Loucy (cell line): ENCODE data around the gene LRRC4B.

Experiments
- H2AFZ ChIP-seq: fragments of 200-600 bp; sonication (generic); 2 replicates; pipeline ENCODE4 v1.6.0; 2016; ENCODE audit warnings: antibody characterized with exemption, mild to moderate bottlenecking, low read length, moderate library complexity
- H3F3A ChIP-seq: fragments of 200-600 bp; 2 replicates; pipeline ENCODE4 v1.6.0; 2016; ENCODE audit warnings: antibody characterized with exemption, low read depth, mild to moderate bottlenecking
- H3K27me3 ChIP-seq: fragments of 200-600 bp; sonication (generic); 2 replicates; pipeline ENCODE4 v1.6.1; 2014; ENCODE audit warnings: low read length, mild to moderate bottlenecking; ENCODE audit not compliant: insufficient read depth, poor library complexity, severe bottlenecking
- H3K36me3 ChIP-seq: fragments of 200-600 bp; sonication (generic); 2 replicates; pipeline ENCODE4 v1.6.1; 2016; ENCODE audit warnings: low read length; ENCODE audit not compliant: insufficient read depth
- H3K4me1 ChIP-seq: fragments of 200-600 bp; sonication (generic); 2 replicates; pipeline ENCODE4 v1.5.1; 2014; ENCODE audit warnings: low read length, mild to moderate bottlenecking; ENCODE audit not compliant: insufficient read depth, poor library complexity, severe bottlenecking
- H3K4me2 ChIP-seq: fragments of 200-600 bp; sonication (generic); 2 replicates; pipeline ENCODE4 v1.6.0; 2014; ENCODE audit warnings: antibody characterized with exemption, low read length, low read depth, mild to moderate bottlenecking; ENCODE audit not compliant: poor library complexity, severe bottlenecking
- H3K4me3 ChIP-seq: fragments of 200-600 bp; sonication (generic); 2 replicates; pipeline ENCODE4 v1.5.1; 2014; ENCODE audit warnings: low read length, mild to moderate bottlenecking, mixed read lengths; ENCODE audit not compliant: poor library complexity, severe bottlenecking
- H3K79me2 ChIP-seq: fragments of 200-600 bp; sonication (generic); 2 replicates; pipeline ENCODE4 v1.6.1; 2014; ENCODE audit warnings: low read length; ENCODE audit not compliant: insufficient read depth
- H3K9ac ChIP-seq: fragments of 200-600 bp; sonication (generic); 2 replicates; pipeline ENCODE4 v1.6.0; 2014; ENCODE audit warnings: mild to moderate bottlenecking, low read depth, low read length, moderate library complexity; ENCODE audit not compliant: poor library complexity, severe bottlenecking
- H3K9me2 ChIP-seq: fragments of 200-600 bp; sonication (generic); replicated peaks from 2 replicates; pipeline ENCODE4 v1.6.1; 2016; ENCODE audit warnings: low read depth, low read length, mixed read lengths
- H3K9me3 ChIP-seq: fragments of 200-600 bp; sonication (generic); 2 replicates; pipeline ENCODE4 v1.6.1; 2014; ENCODE audit warnings: mild to moderate bottlenecking, antibody characterized with exemption, low read length, low read depth; ENCODE audit not compliant: insufficient read depth
- H4K20me1 ChIP-seq: fragments of 200-600 bp; sonication (generic); 2 replicates; pipeline ENCODE4 v1.6.0; 2014; ENCODE audit warnings: antibody characterized with exemption, low read length, mild to moderate bottlenecking; ENCODE audit not compliant: insufficient read depth, poor library complexity, severe bottlenecking
- EZH2phosphoT487 ChIP-seq: fragments of 200-600 bp; IDR thresholded peaks from 2 replicates; pipeline ENCODE4 v1.6.1; 2018; ENCODE audit warnings: antibody characterized with exemption, mild to moderate bottlenecking, moderate library complexity, borderline replicate concordance
- TF ChIP-seq, protein P1 (sequence below): fragments of 200-600 bp; sonication (generic); conservative IDR thresholded peaks from 2 replicates; pipeline ENCODE4 v1.5.1; 2014; ENCODE audit warnings: mild to moderate bottlenecking, antibody characterized with exemption, low read length

The LRRC4B gene

DNA sequence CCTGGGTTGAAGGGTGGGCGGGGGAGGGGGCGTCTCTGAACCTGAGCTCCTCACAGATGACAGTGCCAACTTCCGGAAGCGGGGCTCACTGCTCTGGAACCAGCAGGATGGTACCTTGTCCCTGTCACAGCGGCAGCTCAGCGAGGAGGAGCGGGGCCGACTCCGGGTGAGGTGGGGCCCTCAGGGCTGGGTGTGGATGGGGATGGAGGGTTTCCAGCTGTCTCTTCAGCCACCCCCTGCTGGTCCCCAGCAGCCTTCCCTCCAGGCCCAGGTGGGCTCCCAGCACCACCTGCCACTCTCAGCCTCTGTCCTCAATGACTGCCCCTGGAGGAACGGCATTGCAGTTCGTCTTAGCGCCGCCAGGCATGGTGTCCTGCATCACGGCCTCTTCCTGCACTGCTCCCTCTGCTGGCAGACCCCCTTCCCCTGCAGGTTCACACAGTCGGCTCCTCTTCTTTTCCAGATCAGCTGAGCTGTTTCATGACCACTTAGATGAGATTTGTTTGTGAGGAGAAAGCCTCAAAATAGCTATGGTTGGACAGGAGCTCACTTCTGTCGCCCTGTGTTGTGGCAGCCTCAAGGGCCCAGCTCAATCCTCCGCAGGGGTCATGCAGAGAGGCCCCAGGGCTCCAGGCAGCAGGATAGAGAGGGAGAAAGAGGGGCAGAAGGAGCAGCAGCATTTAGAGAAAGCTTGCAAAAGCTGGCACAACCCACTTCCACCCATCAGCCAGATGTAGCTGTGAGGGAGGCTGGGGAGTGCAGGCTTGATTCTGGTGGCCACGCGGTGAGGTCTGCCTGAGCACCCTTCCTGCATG lies 89.1 kb downstream of the LRRC4B start:
- no peaks in the 10 kb centered on the region for H3K36me3 ChIP-seq
- no peak overlapping the region for H3K4me3 ChIP-seq
- no peaks in the 10 kb centered on the region for H3K79me2 ChIP-seq
- no peaks in the 10 kb centered on the region for H4K20me1 ChIP-seq
- no peak overlapping the region for H3K4me2 ChIP-seq
- TF ChIP-seq, protein P1, sequence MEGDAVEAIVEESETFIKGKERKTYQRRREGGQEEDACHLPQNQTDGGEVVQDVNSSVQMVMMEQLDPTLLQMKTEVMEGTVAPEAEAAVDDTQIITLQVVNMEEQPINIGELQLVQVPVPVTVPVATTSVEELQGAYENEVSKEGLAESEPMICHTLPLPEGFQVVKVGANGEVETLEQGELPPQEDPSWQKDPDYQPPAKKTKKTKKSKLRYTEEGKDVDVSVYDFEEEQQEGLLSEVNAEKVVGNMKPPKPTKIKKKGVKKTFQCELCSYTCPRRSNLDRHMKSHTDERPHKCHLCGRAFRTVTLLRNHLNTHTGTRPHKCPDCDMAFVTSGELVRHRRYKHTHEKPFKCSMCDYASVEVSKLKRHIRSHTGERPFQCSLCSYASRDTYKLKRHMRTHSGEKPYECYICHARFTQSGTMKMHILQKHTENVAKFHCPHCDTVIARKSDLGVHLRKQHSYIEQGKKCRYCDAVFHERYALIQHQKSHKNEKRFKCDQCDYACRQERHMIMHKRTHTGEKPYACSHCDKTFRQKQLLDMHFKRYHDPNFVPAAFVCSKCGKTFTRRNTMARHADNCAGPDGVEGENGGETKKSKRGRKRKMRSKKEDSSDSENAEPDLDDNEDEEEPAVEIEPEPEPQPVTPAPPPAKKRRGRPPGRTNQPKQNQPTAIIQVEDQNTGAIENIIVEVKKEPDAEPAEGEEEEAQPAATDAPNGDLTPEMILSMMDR, result peak; percentile 70
- no peak for TF ChIP-seq EZH2phosphoT487
- no peaks in the 10 kb centered on the region for H3F3A ChIP-seq
- no peaks in the 10 kb centered on the region for H3K9me2 ChIP-seq
- H3K9me3 ChIP-seq, result no peaks in the 10 kb centered on the region
- H3K9ac ChIP-seq, result no peak overlapping the region
- no peaks in the 10 kb centered on the region for H3K27me3 ChIP-seq
- no peaks in the 10 kb centered on the region for H3K4me1 ChIP-seq
- no peak overlapping the region for H2AFZ ChIP-seq

GRCh38 chr19:50477751-50478515 lies 90.3 kb downstream of the LRRC4B start:
- Histone ChIP-seq H3K4me2 (no peak overlapping the region), H3K9ac (no peak overlapping the region), H3F3A (no peaks in the 10 kb centered on the region), H3K9me3 (no peaks in the 10 kb centered on the region), H3K4me3 (no peak overlapping the region), H3K36me3 (no peaks in the 10 kb centered on the region), H2AFZ (no peak overlapping the region), H4K20me1 (no peaks in the 10 kb centered on the region), H3K4me1 (no peaks in the 10 kb centered on the region), H3K79me2 (no peaks in the 10 kb centered on the region), H3K27me3 (no peaks in the 10 kb centered on the region), H3K9me2 (no peaks in the 10 kb centered on the region)
- no peak for TF ChIP-seq EZH2phosphoT487
- TF ChIP-seq, protein P1, result no peak

DNA sequence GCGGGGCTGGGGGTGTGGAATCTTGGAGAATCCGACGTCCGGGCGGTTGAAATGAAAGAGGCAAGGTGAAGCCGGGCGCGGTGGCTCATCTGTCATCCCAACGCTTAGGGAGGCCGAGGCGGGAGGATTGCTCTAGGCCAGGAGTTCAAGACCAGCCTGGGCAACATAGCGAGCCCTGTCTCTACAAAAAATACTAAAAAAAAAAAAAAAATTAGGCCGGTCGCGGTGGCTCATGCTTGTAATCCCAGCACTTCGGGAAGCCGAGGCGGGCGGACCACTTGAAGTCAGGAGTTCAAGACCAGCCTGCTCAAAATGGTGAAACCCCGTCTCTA lies 91.4 kb downstream of the LRRC4B start:
- H3K4me2 ChIP-seq, result no peak overlapping the region
- H3K9me3 ChIP-seq, result no peaks in the 10 kb centered on the region
- TF ChIP-seq, protein P1, result no peak
- no peak for TF ChIP-seq EZH2phosphoT487
- H3F3A ChIP-seq, result no peaks in the 10 kb centered on the region
- H3K27me3 ChIP-seq, result no peaks in the 10 kb centered on the region
- H3K36me3 ChIP-seq, result no peaks in the 10 kb centered on the region
- H3K9ac ChIP-seq, result no peak overlapping the region
- H2AFZ ChIP-seq, result no peak overlapping the region
- H4K20me1 ChIP-seq, result no peaks in the 10 kb centered on the region
- no peak overlapping the region for H3K4me3 ChIP-seq
- no peaks in the 10 kb centered on the region for H3K4me1 ChIP-seq
- H3K79me2 ChIP-seq, result no peaks in the 10 kb centered on the region
- H3K9me2 ChIP-seq, result no peaks in the 10 kb centered on the region
